8988T (cell line): Measurements from ENCODE around the gene LDLRAD2.

ENCODE experiments used
- DNase-seq: peaks from one replicate; pipeline ENCODE4 v3.0.0; 2011

LDLRAD2 gene

DNA sequence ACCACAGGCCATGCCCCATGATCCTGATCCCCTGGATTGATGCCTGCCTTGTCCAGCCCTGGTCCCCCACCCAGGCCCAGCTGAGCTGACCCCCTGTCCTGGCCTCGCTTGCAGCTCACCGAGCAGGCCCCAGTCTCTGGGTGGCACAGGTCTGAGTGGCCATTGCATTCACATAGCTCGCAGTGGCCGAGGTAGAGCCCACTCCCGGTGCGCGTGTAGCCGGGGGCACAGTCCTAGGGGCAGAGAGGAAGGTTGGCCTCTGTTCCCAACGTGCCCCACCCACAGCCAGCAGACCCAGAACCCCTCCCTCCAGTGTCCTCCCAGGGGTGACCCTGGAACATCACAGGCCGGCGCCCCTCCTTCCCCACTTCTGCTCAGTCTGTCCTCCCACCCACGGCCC is 51.9 kb downstream of the LDLRAD2 start:
- DNase-seq: no peak

DNA sequence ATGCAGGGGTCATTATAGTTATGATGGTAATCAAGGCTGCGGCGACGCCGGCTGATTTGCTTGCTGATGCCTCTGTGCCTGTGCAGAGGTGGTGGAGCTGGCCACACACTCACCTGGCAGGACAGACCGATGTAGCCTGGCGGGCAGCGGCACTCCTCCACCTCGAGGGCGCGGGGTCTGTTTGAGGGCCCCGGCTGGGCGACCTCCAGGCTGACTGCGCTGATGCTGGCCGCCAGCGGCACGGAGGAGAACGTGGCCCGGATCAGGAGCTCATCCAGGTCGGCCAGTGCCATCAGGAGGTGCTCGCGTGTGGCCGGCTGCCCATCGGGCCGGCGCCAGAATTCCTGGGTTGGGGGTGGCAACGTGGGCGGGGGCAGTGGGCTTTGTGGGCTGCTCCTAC is 52.7 kb downstream of the LDLRAD2 start:
- no peak for DNase-seq

GRCh38 chr1:21865609-21865942 is 53.5 kb downstream of the LDLRAD2 start:
- no peak for DNase-seq

DNA sequence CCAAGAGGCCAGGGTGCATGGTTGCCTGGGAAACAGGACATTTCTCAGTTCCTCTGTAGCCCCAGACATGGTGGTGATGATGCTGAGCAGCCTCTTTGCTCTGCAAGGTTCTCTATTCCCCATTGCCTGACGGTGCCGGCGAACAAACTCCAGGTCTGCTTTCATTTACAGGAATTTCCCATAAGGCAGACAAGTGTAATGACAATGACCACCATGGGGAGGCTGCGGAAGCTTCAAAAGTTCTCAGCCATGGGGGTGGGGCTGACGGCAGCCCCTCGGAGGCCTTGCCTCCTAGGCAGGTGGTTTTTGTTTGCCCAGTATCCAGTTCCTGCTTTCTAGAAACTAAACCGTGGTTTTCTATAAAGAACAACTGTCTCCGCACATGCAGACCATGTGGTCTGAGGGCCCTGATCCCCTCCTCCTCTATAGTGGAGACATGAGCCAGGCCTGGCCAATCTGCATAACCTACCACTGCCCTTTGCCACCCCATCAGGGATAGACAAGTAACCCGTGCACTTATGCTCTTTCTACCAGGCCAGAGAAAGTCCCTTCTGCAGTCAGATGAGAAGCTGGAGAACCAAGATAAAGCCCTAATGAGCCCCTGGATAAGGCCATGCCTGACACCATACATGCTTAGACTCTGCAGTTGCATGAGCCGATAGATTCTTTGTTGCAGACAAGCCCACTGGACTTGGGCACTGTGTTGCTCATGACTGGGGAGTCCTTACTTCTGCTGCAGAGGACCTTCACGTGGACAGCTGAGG is 54.1 kb downstream of the LDLRAD2 start:
- no peak for DNase-seq

- no peak for DNase-seq
These were observed 54.6 kb downstream of the LDLRAD2 start for GRCh38 chr1:21866707-21867043.

DNA sequence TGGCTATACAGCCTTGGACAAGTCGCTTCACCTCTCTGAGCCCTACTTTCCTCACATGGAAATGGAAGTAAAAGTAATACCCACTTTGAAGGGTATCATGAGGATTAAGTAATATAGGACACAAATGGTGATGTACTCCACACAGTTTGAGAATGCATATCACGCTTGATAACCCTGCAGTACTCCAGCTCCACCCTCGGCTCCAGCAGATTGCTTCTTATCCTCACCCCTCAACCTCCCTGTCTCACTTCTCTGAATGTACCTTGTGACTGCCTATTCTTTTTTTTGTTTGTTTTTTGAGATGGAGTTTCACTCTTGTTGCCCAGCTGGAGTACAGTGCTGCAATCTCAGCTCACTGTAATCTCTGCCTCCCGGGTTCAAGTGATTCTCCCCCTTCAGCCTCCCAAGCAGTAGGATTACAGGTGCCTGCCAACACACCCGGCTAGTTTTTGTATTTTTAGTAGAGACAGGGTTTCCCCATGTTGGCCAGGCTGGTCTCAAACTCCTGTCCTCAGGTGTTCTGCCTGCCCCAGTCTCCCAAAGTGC is 55.5 kb downstream of the LDLRAD2 start:
- no peak for DNase-seq

- no peak for DNase-seq
These were observed 56.4 kb downstream of the LDLRAD2 start for GRCh38 chr1:21868482-21868881.

GRCh38 chr1:21868941-21869454 is 56.9 kb downstream of the LDLRAD2 start:
- no peak for DNase-seq

- peak; percentile 94 for DNase-seq
These were observed 57.6 kb downstream of the LDLRAD2 start for GRCh38 chr1:21869620-21870121.

- DNase-seq: no peak
These were observed 58.5 kb downstream of the LDLRAD2 start for GRCh38 chr1:21870611-21871010.

- DNase-seq: no peak
These were observed 59.9 kb downstream of the LDLRAD2 start for GRCh38 chr1:21871943-21872342.

DNA sequence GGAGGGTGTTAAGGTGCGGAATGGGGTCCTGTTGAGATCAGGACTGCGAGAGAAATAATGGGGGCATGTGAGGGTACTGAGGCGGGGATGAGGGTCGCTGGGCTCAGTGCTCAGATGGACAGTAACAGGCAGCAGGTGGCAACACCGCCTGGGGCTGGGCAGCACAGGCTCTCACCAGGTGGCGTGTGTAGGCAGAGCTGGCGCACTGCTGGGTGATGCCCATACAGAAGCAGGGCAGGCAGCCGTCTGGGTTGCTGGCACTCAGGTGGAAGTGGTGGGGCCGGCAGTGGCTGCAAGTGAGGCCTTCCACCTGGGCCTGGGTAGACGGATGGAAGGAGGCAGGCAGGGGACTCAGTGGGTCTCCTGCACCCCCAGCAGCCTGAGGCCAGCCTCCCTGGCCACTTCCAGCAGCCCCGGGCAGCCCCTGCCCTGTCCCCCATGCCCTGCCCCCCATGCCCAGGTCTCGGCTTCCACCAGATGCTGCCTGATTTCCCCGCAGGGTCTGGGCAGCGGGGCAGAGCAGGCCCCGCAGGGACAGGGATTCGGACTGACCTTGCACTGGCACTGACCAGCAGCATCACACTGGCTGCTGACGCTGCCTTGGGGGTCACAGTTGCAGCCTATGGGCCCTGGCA is 60.5 kb downstream of the LDLRAD2 start:
- no peak for DNase-seq

- no peak for DNase-seq
These were observed 61.1 kb downstream of the LDLRAD2 start for GRCh38 chr1:21873174-21873573.

DNA sequence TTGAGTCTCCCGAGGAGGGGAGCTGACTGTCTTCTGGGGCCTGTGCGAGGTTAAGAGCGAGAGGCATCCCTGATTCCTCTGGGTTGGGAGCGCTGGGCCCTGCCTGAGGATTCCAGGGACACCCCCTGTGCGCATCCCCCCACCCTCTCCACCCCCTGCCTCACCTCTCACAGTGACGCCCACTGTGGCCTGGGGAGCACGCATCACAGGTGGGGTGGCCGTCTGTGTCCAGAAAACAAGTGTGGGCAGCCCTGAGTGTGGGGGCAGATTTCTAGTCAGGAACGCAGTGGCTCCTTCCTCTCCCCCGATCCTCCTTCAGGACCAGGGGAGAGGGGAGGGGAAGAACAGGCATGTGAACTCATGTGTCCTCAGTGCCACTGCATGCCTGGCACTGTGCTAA is 61.7 kb downstream of the LDLRAD2 start:
- no peak for DNase-seq

DNA sequence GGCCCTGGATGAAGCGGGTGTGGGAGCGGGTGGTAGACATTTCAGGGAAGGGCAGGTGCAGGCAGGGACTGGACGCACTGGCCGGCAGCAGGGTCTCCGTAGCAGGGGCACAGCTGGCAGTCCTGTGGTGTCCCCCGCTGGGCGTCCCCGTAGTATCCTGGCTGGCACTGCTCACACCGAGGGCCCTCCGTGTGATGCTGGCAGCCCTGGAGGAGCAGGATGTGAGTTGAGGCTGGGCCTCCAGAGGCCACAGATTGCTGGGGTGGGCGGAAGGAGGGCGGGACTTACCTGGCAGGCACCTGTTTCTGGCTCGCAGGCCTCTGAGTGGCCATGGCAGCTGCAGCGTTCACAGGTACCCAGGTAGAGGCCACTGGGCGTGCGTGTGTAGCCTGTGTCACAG is 62.3 kb downstream of the LDLRAD2 start:
- no peak for DNase-seq
